NCI-H446 treated with DMSO at 0.1 percent for 48 hours (cell line): ENCODE data around the gene KPNA5.
"Not testable (repeated sequence)": the region's sequence is repeated elsewhere in the genome, so short reads cannot be mapped to it uniquely, and the experiment has no call there.

ENCODE experiments used
- DNase-seq: peaks from one replicate; lab custom pipeline; 2025; lab: John Stamatoyannopoulos, UW

Gene KPNA5

GRCh38 chr6:116680880-116681672 lies at the start of gene KPNA5:
Gene KPNA5, plus strand, starts transcription at chr6:116681211. Its CDS starts 124 bp downstream, at chr6:116681335.
- peak; percentile 86 for DNase-seq

DNA sequence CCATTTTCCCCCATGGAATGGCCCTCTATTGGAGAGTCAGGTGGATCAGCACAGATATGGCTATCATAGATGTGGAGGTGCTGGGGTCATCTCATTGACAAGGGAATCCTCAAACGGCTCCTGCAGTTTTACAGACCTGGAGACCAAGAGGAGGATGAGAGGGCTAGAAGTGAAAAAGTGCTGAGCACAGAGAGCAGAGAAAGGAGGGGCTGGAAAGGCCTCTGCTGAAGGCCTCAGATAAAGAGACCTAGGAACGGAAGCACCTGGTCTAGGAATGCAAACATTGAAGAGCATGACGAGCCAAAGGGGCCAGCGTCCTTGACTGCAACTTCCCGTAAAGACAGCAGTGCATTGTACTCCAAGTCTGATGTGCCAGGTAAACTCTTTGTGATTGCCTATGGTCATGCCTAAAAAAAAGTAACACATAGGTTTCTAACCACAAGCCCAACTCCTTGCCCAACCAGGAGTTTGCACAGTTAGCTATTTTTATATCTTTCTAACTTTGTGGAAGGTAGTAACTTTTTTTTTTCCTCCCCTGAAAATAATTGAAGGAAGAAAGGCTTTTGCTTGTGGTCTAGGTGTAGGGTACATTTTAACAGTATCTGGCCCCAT lies 49.5 kb upstream of the KPNA5 start:
- no peak for DNase-seq

DNA sequence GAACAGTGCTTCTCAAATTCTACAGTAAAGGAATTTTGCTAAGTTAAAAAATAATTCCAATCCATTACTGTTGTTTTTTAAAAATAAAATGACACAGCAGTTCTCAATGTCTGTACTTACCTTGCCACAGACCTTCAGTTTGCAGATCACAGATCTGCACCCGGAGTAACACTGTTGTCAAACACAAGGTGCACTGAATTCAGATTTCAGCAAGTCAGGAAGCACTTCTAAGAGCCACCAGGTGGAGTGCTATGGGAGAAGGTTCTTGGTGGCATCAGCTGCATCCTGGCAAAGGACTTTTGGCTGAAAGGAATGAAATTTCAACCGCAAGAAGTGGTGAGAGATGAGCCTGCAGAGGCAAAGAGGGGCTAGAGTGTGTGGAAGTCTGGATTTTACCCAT lies 47.3 kb upstream of the KPNA5 start:
- no peak for DNase-seq

GRCh38 chr6:116648156-116648555 lies 32.9 kb upstream of the KPNA5 start:
- no peak for DNase-seq

DNA sequence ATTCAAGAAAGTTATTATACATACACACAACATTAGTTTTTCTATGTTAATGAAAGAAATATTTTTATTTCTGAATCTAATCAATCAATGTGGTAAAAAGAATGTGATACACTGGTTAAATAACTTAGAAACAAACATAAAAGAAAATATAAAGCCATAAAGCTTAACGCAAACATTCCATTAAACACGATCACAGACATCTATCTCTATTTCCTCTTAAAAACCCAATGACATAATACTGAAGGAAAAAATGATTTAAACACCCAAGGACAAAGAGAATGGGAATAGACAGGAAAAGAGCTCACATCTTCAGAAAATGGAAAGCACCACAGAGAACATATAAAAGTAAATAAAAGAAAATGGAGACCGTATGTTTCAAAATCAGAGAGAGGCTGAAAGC lies 31.9 kb upstream of the KPNA5 start:
- DNase-seq, result no peak

DNA sequence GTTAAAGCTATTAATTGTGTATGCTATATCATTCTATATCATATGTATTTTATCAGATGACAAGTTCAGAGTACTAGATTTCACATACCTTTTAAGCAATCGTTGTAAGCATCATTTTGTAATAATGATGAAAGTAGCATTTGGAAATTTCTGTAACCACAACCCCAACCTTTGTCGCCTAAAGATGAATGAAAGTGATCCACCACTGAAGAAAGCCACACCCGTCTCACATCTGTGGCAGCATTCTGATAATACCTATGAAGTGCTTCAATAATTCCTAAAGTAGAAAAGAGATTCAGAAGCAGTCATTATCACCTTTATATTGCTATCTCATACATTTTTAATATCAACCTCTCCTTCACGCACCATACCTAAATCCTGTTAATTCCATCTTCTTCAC lies 29.1 kb upstream of the KPNA5 start:
- DNase-seq, result no peak

- no peak for DNase-seq
Measured at GRCh38 chr6:116661594-116661993, 19.4 kb upstream of the KPNA5 start.

- no peak for DNase-seq
Measured at GRCh38 chr6:116662202-116662601, 18.8 kb upstream of the KPNA5 start.

DNA sequence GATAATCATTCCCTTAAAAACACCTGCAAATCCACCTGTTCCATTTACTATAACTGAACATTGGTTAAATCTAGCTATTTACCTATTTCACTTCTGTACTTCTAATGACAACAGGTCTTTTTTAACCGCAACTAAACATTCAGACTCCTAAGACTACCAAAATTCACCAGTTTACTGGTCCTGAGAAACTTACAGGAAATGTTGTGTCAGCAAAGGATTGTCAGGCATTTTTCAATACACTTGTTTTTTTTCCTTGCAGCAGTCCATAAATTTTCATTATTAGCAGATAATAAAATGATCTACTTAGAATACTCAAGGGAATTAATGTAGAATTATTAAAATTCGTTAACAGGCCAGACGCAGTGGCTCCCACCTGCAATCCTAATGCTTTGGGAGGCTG lies 17.7 kb upstream of the KPNA5 start:
- no peak for DNase-seq

GRCh38 chr6:116664169-116664568 lies 16.8 kb upstream of the KPNA5 start:
- DNase-seq, result not testable (repeated sequence)

DNA sequence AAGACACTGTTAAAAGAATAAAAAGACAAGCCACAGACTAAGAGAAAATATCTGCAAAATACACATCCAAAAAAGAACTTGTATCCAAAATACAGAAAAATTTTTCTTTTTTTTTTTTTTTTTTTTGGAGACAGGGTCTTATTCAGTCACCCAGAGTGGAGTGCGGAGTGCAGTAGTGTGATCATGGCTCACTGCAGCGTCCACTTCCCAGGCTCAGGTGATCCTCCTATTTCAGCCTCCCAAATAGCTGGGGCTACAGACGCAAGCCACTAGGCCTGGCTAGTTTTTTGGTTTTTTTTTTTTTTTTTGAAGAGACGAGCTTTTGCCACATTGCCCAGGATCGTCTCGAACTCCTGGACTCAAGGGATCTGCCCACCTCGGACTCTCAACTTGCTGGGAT lies 15.5 kb upstream of the KPNA5 start:
- DNase-seq, result no peak

- DNase-seq, result no peak
Measured at GRCh38 chr6:116666869-116667268, 14.1 kb upstream of the KPNA5 start.

DNA sequence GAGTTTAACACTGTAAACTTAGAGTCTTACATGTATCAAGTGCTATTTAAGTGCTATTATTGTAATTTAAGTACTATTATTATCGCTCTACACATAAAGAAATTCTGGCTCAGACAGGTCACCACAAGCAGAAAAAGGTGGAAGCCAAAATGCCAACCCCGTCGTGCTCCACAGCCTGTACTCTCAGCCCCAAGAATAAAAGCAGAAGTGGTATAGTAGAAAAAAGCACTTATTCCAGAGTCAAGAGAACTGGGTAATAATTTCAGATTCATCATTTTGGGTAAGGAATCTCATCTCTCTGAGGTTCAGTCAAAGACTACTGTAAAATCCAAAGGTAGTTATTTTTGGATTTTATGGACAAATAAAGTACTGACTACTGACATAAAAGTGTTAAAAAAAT lies 13.4 kb upstream of the KPNA5 start:
- no peak for DNase-seq

DNA sequence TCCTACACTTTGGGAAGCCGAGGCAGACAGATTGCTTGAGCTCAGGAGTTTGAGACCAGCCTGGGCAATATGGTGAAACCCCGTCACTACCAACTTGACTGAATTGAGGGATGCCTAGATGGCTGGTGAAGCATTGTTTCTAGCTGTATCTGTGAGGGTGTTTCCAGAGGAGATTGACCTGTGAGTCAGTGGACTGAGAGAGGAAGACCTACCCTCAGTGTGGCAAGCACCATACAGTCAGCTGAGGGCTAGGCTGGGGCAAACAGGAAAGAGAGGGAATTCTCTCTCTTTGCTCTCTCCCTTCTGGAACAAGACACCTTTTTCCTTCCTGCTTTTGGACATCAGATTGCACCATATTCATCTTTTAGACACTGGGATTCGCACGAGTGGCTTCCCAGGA lies 8.7 kb upstream of the KPNA5 start:
- no peak for DNase-seq

DNA sequence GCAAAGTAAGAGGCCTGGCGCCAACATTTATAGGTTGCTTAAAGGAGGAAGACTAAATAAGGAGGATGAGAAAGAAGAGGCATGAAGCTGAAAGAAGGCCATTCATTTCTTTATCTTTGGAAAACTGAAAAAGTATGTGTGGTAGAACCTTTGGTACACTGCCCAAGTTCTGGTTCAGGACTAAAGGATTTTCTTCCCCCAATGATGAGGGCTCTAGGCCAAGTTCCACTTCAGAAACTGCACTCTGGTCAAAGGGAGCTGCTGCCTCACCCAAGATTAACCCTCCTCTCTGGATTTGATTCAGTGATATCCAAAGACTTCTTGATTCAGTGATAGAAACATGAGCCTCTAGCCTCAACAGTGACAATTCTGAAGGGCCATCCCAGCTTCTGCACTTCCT lies 5.0 kb upstream of the KPNA5 start:
- no peak for DNase-seq

- peak; percentile 23 for DNase-seq
Measured at GRCh38 chr6:116682334-116682712, 1.3 kb downstream of the KPNA5 start.

- no peak for DNase-seq
Measured at GRCh38 chr6:116685437-116685993, 4.5 kb downstream of the KPNA5 start.

DNA sequence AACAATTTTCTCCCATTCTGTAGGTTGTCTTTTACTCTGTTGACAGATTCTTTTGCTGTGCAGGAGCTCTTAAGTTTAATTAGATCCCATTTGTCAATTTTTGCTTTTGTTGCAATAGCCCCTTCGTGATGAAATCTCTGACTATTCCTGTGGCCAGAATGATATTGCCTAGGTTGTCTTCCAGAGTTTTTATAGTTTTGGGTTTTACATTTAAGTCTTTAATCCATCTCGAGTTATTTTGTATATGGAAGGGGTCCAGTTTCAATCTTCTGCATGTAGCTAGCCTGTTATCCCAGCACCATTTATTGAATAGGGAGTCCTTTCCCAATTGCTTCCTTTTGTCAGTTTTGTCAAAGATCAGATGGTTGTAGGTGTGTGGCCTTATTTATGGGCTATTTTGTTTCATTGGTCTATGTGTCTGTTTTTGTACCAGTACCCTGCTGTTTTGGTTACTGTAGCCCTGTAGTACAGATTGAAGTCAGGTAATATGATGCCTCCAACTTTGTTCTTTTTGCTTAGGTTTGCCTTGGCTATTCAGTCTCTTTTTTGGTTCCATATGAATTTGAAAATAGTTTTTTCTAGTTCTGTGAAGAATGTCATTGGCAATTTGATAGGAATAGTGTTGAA lies 5.6 kb downstream of the KPNA5 start:
- DNase-seq, result not testable (repeated sequence)

DNA sequence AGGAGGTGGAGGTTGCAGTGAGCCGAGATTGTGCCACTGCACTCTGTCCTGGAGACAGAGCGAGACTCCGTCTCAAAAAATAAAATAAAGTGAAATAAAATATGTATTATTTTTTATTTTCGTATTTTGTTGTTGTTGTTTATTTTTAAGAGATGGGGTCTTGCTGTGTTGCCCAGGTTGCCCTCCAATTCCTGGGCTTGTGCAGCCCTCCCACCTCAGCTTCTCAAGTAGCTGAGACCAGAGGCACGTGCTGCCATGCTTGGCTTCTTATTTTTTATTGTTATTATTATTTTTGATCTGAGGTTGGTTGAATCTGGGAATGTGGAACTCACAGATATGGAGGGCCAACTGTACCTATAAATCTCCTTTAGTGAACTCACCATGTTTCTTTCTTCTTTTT lies 10.1 kb downstream of the KPNA5 start:
- no peak for DNase-seq

DNA sequence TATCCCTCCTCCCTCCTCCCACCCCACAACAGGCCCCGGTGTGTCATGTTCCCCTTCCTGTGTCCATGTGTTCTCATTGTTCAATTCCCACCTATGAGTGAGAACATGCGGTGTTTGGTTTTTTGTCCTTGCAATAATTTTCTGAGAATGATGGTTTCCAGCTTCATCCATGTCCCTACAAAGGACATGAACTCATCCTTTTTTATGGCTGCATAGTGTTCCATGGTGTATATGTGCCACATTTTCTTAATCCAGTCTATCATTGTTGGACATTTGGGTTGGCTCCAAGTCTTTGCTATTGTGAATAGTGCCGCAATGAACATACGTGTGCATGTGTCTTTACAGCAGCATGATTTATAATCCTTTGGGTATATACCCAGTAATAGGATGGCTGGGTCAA lies 11.9 kb downstream of the KPNA5 start:
- not testable (repeated sequence) for DNase-seq

DNA sequence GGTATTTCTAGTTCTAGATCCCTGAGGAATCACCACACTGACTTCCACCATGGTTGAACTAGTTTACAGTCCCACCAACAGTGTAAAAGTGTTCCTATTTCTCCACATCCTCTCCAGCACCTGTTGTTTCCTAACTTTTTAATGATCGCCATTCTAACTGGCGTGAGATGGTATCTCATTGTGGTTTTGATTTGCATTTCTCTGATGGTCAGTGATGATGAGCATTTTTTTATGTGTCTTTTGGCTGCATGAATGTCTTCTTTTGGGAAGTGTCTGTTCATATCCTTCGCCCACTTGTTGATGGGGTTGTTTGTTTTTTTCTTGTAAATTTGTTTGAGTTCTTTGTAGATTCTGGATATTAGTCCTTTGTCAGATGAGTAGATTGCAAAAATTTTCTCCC lies 12.3 kb downstream of the KPNA5 start:
- not testable (repeated sequence) for DNase-seq

- no peak for DNase-seq
Measured at GRCh38 chr6:116695401-116695800, 14.4 kb downstream of the KPNA5 start.

DNA sequence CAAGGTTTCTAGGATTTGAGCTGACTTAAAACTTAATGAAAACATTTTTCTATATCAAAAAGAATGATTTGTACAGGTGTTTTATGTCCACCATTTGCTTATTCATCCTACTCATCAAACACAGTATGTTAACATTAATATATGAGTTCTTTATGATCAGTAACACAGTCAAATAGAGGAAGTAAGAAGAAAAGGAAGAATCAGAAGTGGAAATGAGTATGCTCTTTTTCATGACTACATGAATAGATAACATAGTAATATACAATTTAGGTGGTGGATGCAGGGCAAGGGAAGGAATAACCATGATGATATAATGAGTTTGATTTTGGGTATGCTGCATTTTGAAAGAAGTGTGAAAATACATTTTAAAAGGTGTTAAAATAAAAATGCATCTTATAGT lies 16.5 kb downstream of the KPNA5 start:
- DNase-seq, result no peak
